ENCODE measurements around the gene NUP98. TPM values are rescaled to one million over a fixed set of nuclear protein-coding genes. Genes with fewer than 3 reads are reported as not detected.
A peak's percentile ranks its signal among the peaks of the same experiment; 100 is the strongest.

NUP98 gene
- polyA plus RNA-seq, 1 experiment, result 145 TPM

DNA sequence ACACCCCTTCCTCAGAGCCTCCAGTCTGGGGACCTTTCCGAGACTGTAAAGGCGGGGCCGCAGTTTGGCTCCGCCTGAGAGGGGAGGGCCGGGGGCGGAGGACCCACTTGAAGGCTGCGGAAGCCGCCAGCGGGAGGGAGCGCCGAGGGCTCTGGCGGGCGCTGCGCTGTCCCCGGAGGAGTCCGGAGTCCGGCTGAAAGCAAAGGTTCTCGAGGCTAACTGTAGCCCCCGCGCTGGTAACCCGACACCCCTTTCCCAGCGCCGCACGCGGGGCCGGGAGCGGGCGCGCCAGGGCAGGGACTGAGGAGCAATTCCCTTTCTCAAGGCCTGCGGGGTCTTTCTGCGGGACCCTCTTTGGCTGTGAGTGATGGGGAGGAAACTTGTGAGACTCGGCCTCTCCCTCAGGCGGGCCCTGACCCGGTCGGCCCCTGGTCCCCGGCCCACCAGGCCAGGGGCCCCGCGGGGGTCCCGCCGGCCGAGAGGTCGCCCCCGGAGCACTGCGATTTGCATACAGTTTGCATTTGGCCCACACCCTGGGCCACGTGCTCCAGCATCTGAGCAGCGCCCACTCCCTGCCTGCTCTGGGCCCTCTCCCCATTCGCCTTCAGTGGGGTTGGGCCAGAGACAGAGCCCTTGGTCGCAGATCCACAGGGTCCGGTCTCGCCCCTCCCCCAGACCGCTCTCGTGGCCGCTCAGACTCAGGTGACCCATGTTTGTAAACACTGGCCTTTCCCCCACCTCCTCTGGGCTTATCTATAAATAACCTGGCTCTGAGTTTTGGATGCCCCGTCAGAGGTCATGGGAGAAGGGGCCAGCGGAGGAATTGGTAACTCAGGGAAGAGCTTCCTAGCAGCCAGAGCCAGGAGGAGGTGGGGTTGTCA is 155.0 kb downstream of the NUP98 start:
- POLR2A ChIA-PET, result no interaction called here
- CTCF ChIA-PET, result interaction anchor here (1.0 kb wide), 1 partner anchor 302 kb away, joined by 4 read pairs; no protein-coding TSS in a partner anchor
- TF ChIP-seq CTCF (IDR thresholded peaks at IDR 0.05; ENCODE audit: insufficient read depth, low read depth, low read length), result no peak
- peak overlapping the region; percentile 56 for H3K4me3 ChIP-seq (ENCODE audit: low read depth, low read length)
- no peaks in the 10 kb centered on the region for H3K36me3 ChIP-seq (ENCODE audit: control insufficient read depth, insufficient read depth, low read length)
- DNase-seq (ENCODE audit: low read depth), result peak; percentile 39
- peaks cover 2% of the 10 kb centered on the region; the same call in 1 of the 2 replicates for H3K27me3 ChIP-seq (ENCODE audit: control insufficient read depth, insufficient read depth, low read length)

DNA sequence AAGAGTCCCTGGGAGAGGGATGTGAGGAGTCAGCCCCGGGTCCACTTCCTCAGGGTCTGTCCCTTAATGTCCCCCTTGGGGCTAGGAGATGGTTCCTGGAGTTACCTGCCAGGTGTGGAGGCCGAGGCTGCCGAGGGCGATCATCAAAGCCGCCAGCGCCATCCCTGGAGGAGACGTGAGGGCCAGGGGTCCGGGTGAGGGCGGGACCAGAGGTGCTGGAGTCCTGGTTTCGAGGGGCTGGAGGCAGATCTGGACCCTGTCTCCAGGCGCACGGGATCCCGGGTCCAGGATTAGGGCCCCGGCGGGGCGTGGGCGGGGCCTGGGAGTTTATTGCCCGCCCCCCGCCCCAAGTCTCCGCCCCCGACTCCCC is 155.7 kb downstream of the NUP98 start, which contains the start of gene ART5:
Gene ART5 (minus strand): TSS at position 292 of the 370 bp plus-strand sequence. CDS start 130 bp downstream, at position 162.
- peak within 1 kb of the TSS; percentile 56 for H3K4me3 ChIP-seq (ENCODE audit: low read depth, low read length)
- ChIA-PET POLR2A (no interaction called here), CTCF (no interaction called here)
- H3K27me3 ChIP-seq (ENCODE audit: control insufficient read depth, insufficient read depth, low read length), result peaks cover 2% of the 10 kb centered on the region; the same call in 1 of the 2 replicates
- DNase-seq (ENCODE audit: low read depth), result no peak
- TF ChIP-seq CTCF (IDR thresholded peaks at IDR 0.05; ENCODE audit: insufficient read depth, low read depth, low read length), result no peak
- H3K36me3 ChIP-seq (ENCODE audit: control insufficient read depth, insufficient read depth, low read length), result no peaks in the 10 kb centered on the region

DNA sequence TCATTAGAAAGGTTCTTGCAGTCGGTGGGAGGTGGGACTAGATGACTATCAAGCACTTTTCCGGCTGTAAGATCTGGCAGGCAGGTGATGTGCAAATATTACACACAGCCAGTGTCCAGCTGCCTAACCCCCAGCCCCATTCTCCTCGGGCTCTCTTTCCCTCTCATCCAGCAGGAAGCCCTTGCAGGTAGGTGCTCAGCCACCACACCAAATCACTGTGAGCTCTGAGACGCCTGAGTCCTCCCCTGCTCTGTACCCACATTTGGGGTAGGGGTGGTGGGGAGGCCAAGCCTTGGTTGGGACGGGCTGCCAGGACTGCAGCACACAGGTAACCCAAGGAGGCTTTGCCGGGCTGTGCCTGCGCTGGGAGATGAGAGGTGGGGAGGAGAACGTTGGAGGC is 156.2 kb downstream of the NUP98 start:
- DNase-seq (ENCODE audit: low read depth), result no peak
- peaks cover under 1% of the 10 kb centered on the region; the same call in 1 of the 2 replicates for H3K27me3 ChIP-seq (ENCODE audit: control insufficient read depth, insufficient read depth, low read length)
- ChIA-PET CTCF (no interaction called here), POLR2A (no interaction called here)
- no peak for TF ChIP-seq CTCF (IDR thresholded peaks at IDR 0.05; ENCODE audit: insufficient read depth, low read depth, low read length)
- H3K4me3 ChIP-seq (ENCODE audit: low read depth, low read length), result no peak overlapping the region
- H3K36me3 ChIP-seq (ENCODE audit: control insufficient read depth, insufficient read depth, low read length), result no peaks in the 10 kb centered on the region

GRCh38 chr11:3639841-3640240 is 157.5 kb downstream of the NUP98 start:
- Histone ChIP-seq H3K27me3 (ENCODE audit: control insufficient read depth, insufficient read depth, low read length) (peaks cover 3% of the 10 kb centered on the region; the same call in 1 of the 2 replicates), H3K36me3 (ENCODE audit: control insufficient read depth, insufficient read depth, low read length) (no peaks in the 10 kb centered on the region), H3K4me3 (ENCODE audit: low read depth, low read length) (no peak overlapping the region)
- TF ChIP-seq CTCF (IDR thresholded peaks at IDR 0.05; ENCODE audit: insufficient read depth, low read depth, low read length), result no peak
- ChIA-PET POLR2A (no interaction called here), CTCF (no interaction called here)
- no peak for DNase-seq (ENCODE audit: low read depth)

GRCh38 chr11:3638513-3638912 is 158.8 kb downstream of the NUP98 start:
- no peaks in the 10 kb centered on the region for H3K36me3 ChIP-seq (ENCODE audit: control insufficient read depth, insufficient read depth, low read length)
- ChIA-PET POLR2A (no interaction called here), CTCF (no interaction called here)
- H3K27me3 ChIP-seq (ENCODE audit: control insufficient read depth, insufficient read depth, low read length), result peaks cover 3% of the 10 kb centered on the region; the same call in 1 of the 2 replicates
- no peak overlapping the region for H3K4me3 ChIP-seq (ENCODE audit: low read depth, low read length)
- DNase-seq (ENCODE audit: low read depth), result no peak
- TF ChIP-seq CTCF (IDR thresholded peaks at IDR 0.05; ENCODE audit: insufficient read depth, low read depth, low read length), result no peak
